Mucosa of descending colon (tissue), 3 donors: ENCODE measurements around the gene BMP8A. TPM values are rescaled to one million over a fixed set of nuclear protein-coding genes. Genes with fewer than 3 reads are reported as not detected.

ENCODE experiments used
- ATAC-seq: fragments of 200-7000 bp; cut with Tn5 transposase; one replicate; pipeline ENCODE4 v1.9.1; 2020; ENCODE audit warnings: mild to moderate bottlenecking, moderate library complexity
- DNase-seq, 3 donors: peaks; one replicate each; pipeline ENCODE4 v3.0.0-alpha.2; 2020
- H3K36me3 ChIP-seq: fragments of 200-600 bp; one replicate; pipeline ENCODE4 v1.8.0; 2021; ENCODE audit warnings: low read depth, mild to moderate bottlenecking
- H3K4me1 ChIP-seq: fragments of 200-600 bp; one replicate; pipeline ENCODE4 v1.8.0; 2021; ENCODE audit warnings: low read depth, mild to moderate bottlenecking
- H3K4me3 ChIP-seq: fragments of 200-600 bp; one replicate; pipeline ENCODE4 v1.8.0; 2021; ENCODE audit warnings: mild to moderate bottlenecking
- H3K9me3 ChIP-seq: fragments of 200-600 bp; one replicate; pipeline ENCODE4 v1.8.0; 2021; ENCODE audit warnings: mild to moderate bottlenecking
- intact Hi-C, 2 donors: fragments of 100-400 bp; cut with DNase I in 1 of 2; cut with micrococcal nuclease in 1 of 2; formaldehyde crosslinking; loops; one replicate each; pipeline versions ENCODE4 v1.11.0 to v1.11.1; 2022; cut with DNase I, micrococcal nuclease
- total RNA-seq, 3 donors: library from RNA; stranded (reverse); fragmentation: NEBNext Ultra II Directional in 2 of 3; extraction: Animal tissue kit (Norgen Biotek cat#: 25700) in 2 of 3; gene quantifications; one replicate each; pipeline versions ENCODE4 v1.2.1 to v1.2.4, GENCODE V29; 2021 to 2023
- TF ChIP-seq, protein P1 (sequence below): fragments of 200-600 bp; IDR thresholded peaks from one replicate; pipeline ENCODE4 v1.8.0; 2022; ENCODE audit warnings: antibody characterized with exemption, mild to moderate bottlenecking
- donor health status: DM: no; HTN: no; CAD: no; lungs with moderate emphysema.
- donor health status: DM: no; HTN: no; CAD: no.
- donor health status: DM: no; HTN: yes; CAD: no.

BMP8A gene
- total RNA-seq, 3 donors from 2014 or later, result 6.5 to 9.2 (median 8.2) TPM

DNA sequence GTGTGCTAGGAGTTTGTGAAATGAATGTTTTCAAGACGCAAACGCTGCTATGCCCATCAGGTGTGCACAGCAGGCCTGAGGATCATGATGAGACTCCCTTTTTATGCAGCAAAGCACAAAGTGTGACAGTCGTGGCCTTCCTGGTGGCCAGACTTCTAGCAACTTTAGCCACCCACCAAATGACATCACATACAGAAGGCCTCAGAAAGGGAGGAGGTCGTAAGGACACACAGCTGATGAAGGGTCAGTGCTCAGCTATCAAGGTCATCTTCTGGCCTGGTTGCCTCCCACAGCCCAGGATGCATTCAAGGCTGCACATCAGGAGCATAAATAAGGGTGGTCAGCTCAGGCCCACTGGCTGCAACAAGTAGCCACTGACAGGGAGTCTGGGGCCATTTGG is 36.6 kb downstream of the BMP8A start:
- Histone ChIP-seq H3K4me3 (no peak overlapping the region), H3K36me3 (no peaks in the 10 kb centered on the region), H3K4me1 (peaks cover 28% of the 10 kb centered on the region), H3K9me3 (no peaks in the 10 kb centered on the region)
- ATAC-seq (no peak), DNase-seq (no peak)
- intact Hi-C loops, result no loop called here
- TF ChIP-seq, protein P1, sequence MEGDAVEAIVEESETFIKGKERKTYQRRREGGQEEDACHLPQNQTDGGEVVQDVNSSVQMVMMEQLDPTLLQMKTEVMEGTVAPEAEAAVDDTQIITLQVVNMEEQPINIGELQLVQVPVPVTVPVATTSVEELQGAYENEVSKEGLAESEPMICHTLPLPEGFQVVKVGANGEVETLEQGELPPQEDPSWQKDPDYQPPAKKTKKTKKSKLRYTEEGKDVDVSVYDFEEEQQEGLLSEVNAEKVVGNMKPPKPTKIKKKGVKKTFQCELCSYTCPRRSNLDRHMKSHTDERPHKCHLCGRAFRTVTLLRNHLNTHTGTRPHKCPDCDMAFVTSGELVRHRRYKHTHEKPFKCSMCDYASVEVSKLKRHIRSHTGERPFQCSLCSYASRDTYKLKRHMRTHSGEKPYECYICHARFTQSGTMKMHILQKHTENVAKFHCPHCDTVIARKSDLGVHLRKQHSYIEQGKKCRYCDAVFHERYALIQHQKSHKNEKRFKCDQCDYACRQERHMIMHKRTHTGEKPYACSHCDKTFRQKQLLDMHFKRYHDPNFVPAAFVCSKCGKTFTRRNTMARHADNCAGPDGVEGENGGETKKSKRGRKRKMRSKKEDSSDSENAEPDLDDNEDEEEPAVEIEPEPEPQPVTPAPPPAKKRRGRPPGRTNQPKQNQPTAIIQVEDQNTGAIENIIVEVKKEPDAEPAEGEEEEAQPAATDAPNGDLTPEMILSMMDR, result no peak

GRCh38 chr1:39529901-39530535 is 38.6 kb downstream of the BMP8A start:
- intact Hi-C loops, result no loop called here
- TF ChIP-seq, protein P1, result no peak

DNA sequence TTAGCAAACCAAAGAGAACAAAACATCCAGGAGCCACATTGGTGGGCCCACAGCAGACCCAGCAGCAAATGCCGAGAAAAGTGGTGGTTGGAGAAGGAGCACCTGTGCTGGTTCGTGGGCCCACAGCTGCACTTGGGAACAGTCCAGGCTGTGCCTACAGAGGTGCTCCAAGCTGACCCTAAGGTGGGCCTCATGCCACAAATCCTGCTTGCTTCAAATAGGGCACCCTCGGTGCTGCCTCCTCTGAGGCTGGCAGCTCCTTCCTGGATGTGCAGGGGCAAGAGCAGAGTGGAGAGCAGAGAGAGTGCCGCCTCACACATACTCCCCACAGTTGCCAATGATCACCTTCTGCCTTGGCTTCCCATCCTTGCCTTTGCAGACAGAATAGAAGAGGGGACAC is 40.1 kb downstream of the BMP8A start:
- TF ChIP-seq, protein P1, result no peak
- no peak overlapping the region for H3K4me3 ChIP-seq
- H3K36me3 ChIP-seq, result no peaks in the 10 kb centered on the region
- no peak for ATAC-seq
- intact Hi-C loops, result no loop called here
- DNase-seq, result no peak
- H3K4me1 ChIP-seq, result peaks cover 15% of the 10 kb centered on the region
- H3K9me3 ChIP-seq, result no peaks in the 10 kb centered on the region

More at GRCh38 chr1:39529901-39530535, 38.6 kb downstream of the BMP8A start:
- H3K36me3 ChIP-seq, result no peaks in the 10 kb centered on the region
- DNase-seq (no peak), ATAC-seq (no peak)
- no peak overlapping the region for H3K4me3 ChIP-seq
- H3K4me1 ChIP-seq, result peaks cover 28% of the 10 kb centered on the region
- H3K9me3 ChIP-seq, result no peaks in the 10 kb centered on the region

- intact Hi-C loops, result no loop called here
- ATAC-seq, result no peak
- TF ChIP-seq, protein P1, result no peak
- Histone ChIP-seq H3K4me1 (no peaks in the 10 kb centered on the region), H3K4me3 (no peak overlapping the region), H3K36me3 (no peaks in the 10 kb centered on the region), H3K9me3 (no peaks in the 10 kb centered on the region)
- no peak for DNase-seq
Measured at GRCh38 chr1:39533442-39533841, 42.0 kb downstream of the BMP8A start.

DNA sequence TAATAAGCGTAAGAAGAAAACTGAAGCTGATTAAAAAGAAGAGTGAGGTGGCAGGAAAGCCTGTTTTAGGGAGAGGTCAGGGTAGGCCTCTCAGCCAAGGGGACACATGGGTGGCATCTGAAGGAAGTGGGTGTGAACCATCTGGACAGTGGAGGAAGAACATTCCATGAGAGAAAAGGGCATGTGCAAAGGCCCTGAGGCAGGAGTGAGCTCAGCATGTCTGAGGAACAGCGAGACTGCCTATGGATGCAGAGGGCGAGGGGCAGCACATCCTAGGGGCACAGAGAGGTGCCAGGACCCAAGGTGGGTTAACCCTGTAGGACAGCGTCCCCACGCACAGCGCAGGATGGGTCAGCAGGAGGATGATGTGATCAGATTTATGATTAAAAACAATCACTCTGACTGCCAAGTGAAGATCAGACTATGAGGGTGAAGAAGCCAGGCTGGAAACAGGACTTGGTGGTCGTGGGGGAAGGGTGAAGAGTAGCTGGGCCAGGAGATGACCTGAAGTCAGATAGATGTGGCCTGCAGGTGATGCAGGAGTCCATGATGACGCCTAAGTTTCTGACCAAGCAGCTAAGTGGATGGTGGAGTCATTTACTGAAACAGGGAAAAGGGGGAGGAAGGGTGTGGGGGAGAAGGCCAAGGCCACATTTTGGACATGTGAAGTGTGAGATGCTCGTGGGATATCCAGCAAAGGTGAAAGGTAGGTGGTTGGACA is 47.3 kb downstream of the BMP8A start:
- H3K36me3 ChIP-seq, result no peaks in the 10 kb centered on the region
- H3K4me1 ChIP-seq, result no peaks in the 10 kb centered on the region
- peak; percentile 12 for ATAC-seq
- no peaks in the 10 kb centered on the region for H3K9me3 ChIP-seq
- TF ChIP-seq, protein P1, result no peak
- DNase-seq, result no peak
- H3K4me3 ChIP-seq, result no peak overlapping the region
- intact Hi-C loops, result no loop called here
